Keratinocyte (primary cell): ENCODE measurements around the gene CPNE7. TPM values are rescaled to one million over a fixed set of nuclear protein-coding genes. Genes with fewer than 3 reads are reported as not detected.

Experiments used
- DNase-seq: peaks from one replicate; pipeline ENCODE4 v3.0.0-alpha.2; 2011; ENCODE audit warnings: low read depth, missing footprints, low spot score
- FAIRE-seq: peaks from 2 replicates; lab custom pipeline; 2011; peaks lifted over from hg19 to GRCh38; lab: Jason Lieb, UNC
- H2AFZ ChIP-seq: 2 replicates; pipeline ENCODE4 v1.6.0; 2012; ENCODE audit warnings: low read length, control low read depth, inconsistent platforms; ENCODE audit not compliant: control insufficient read depth
- H3K27ac ChIP-seq: 2 replicates; pipeline ENCODE4 v1.5.1; 2011; ENCODE audit warnings: low read length; ENCODE audit not compliant: control insufficient read depth, insufficient read depth
- H3K27me3 ChIP-seq: 3 replicates; pipeline ENCODE4 v1.6.0; 2011; ENCODE audit warnings: low read length; ENCODE audit not compliant: control insufficient read depth, insufficient read depth; ENCODE audit errors: extremely low read depth
- H3K36me3 ChIP-seq, 2 experiments: 2 replicates in 1 of 2; 3 replicates in 1 of 2; pipeline ENCODE4 v1.5.1; 2011; ENCODE audit warnings: low read length in 2 of 2, mild to moderate bottlenecking in 1 of 2; ENCODE audit not compliant: control insufficient read depth in 2 of 2, insufficient read depth in 2 of 2; ENCODE audit errors: extremely low read depth in 1 of 2
- H3K4me1 ChIP-seq: 3 replicates; pipeline ENCODE4 v1.5.1; 2011; ENCODE audit warnings: low read length; ENCODE audit not compliant: control insufficient read depth, insufficient read depth; ENCODE audit errors: extremely low read depth
- H3K4me2 ChIP-seq: 3 replicates; pipeline ENCODE4 v1.6.0; 2011; ENCODE audit warnings: low read depth, low read length; ENCODE audit not compliant: control insufficient read depth, insufficient read depth; ENCODE audit errors: extremely low read depth
- H3K4me3 ChIP-seq, 3 experiments: fragments of 200-600 bp in 1 of 3; sonication (generic) in 1 of 3; 2 replicates in 2 of 3; 3 replicates in 1 of 3; pipeline ENCODE4 v1.5.1; 2011 to 2016; ENCODE audit warnings: low read length in 3 of 3, mild to moderate bottlenecking in 3 of 3, control low read depth in 2 of 3, inconsistent platforms in 1 of 3, low read depth in 1 of 3, mixed read lengths in 1 of 3, mixed run types in 1 of 3, moderate library complexity in 1 of 3; ENCODE audit not compliant: control insufficient read depth in 2 of 3, insufficient read depth in 2 of 3; ENCODE audit errors: extremely low read depth in 1 of 3
- H3K79me2 ChIP-seq: 2 replicates; pipeline ENCODE4 v1.6.0; 2012; ENCODE audit warnings: low read length; ENCODE audit not compliant: control insufficient read depth, insufficient read depth
- H3K9ac ChIP-seq: 3 replicates; pipeline ENCODE4 v1.6.0; 2011; ENCODE audit warnings: low read length; ENCODE audit not compliant: control insufficient read depth, insufficient read depth; ENCODE audit errors: extremely low read depth
- H3K9me1 ChIP-seq: 3 replicates; pipeline ENCODE4 v1.6.0; 2011; ENCODE audit warnings: low read length; ENCODE audit not compliant: control insufficient read depth, insufficient read depth; ENCODE audit errors: extremely low read depth
- H3K9me3 ChIP-seq: 2 replicates; pipeline ENCODE4 v1.5.1; 2012; ENCODE audit warnings: low read depth, low read length; ENCODE audit not compliant: control insufficient read depth
- H4K20me1 ChIP-seq: 3 replicates; pipeline ENCODE4 v1.6.0; 2011; ENCODE audit warnings: low read length; ENCODE audit not compliant: control insufficient read depth, insufficient read depth; ENCODE audit errors: extremely low read depth
- EZH2 ChIP-seq: IDR thresholded peaks from one replicate; pipeline ENCODE4 v1.6.1; 2012; ENCODE audit warnings: inconsistent platforms, mild to moderate bottlenecking, low read length, moderate library complexity
- dilution Hi-C: fragments of 300-500 bp; cut with MboI; formaldehyde crosslinking; loops from one replicate; pipeline ENCODE4 v1.7.0; 2020; ENCODE audit warnings: low sequenced_read_pairs; ENCODE audit not compliant: extremely low pct_ligation_motif_present
- polyA plus RNA-seq, 5 experiments: library from polyadenylated mRNA; depleted of rRNA in 3 of 5; stranded (reverse) in 3 of 5; stranded (forward) in 1 of 5; unstranded in 1 of 5; fragments of >200 nt; gene quantifications; 1 replicate in 1 of 5; 2 replicates in 3 of 5; 3 replicates in 1 of 5; pipeline versions ENCODE4 v1.2.1 to v1.2.3, GENCODE V29; 2011 to 2012; ENCODE audit warnings: missing spikeins in 2 of 5, low read depth in 1 of 5, low replicate concordance in 1 of 5
- TF ChIP-seq, protein P1 (sequence below), 3 experiments: IDR thresholded peaks in 1 of 3; conservative IDR thresholded peaks in 1 of 3; optimal IDR thresholded peaks in 1 of 3; 2 replicates in 2 of 3; 3 replicates in 1 of 3; pipeline versions ENCODE3 to v1.5.1; 2011; ENCODE audit warnings: low read length in 3 of 3, mild to moderate bottlenecking in 3 of 3, moderate library complexity in 2 of 3, control low read depth in 1 of 3, inconsistent platforms in 1 of 3; ENCODE audit not compliant: insufficient read depth in 2 of 3; ENCODE audit errors: extremely low read depth in 1 of 3

Gene CPNE7
- polyA plus RNA-seq, 1 donor (not counting 4 experiments of a cell fraction or from before 2014, with no cell fraction given), result 9.1 TPM

DNA sequence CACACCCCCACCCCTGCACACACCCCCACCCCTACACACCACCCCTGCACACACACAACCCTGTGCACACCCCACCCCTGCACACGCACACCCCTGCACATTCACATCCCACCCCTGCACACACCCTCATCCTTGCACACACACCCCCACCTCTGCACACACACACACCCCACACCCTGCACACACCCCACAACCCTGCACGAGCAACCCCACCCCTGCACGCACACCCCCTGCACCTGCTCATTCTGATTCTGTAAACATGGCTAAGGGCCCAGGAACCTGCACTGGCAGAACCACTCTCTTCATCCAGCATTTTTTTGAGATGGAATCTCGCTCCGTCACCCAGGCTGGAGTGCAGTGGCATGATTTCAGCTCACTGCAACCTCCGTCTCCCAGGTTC, 63.8 kb downstream of the CPNE7 start:
- Histone ChIP-seq H3K9me3 (no peaks in the 10 kb centered on the region), H3K36me3 (peaks cover 0 to 1% of the 10 kb centered on the region in 2 experiments), H3K4me3 (no peak overlapping the region), H4K20me1 (no peaks in the 10 kb centered on the region), H3K9me1 (no peaks in the 10 kb centered on the region), H3K4me2 (no peak overlapping the region), H3K27ac (no peak overlapping the region), H3K27me3 (peaks cover 6% of the 10 kb centered on the region), H2AFZ (no peak overlapping the region), H3K9ac (no peak overlapping the region), H3K4me1 (no peaks in the 10 kb centered on the region), H3K79me2 (no peaks in the 10 kb centered on the region)
- dilution Hi-C loops, result no loop called here
- no peak for FAIRE-seq
- DNase-seq, result no peak
- TF ChIP-seq, protein P1, sequence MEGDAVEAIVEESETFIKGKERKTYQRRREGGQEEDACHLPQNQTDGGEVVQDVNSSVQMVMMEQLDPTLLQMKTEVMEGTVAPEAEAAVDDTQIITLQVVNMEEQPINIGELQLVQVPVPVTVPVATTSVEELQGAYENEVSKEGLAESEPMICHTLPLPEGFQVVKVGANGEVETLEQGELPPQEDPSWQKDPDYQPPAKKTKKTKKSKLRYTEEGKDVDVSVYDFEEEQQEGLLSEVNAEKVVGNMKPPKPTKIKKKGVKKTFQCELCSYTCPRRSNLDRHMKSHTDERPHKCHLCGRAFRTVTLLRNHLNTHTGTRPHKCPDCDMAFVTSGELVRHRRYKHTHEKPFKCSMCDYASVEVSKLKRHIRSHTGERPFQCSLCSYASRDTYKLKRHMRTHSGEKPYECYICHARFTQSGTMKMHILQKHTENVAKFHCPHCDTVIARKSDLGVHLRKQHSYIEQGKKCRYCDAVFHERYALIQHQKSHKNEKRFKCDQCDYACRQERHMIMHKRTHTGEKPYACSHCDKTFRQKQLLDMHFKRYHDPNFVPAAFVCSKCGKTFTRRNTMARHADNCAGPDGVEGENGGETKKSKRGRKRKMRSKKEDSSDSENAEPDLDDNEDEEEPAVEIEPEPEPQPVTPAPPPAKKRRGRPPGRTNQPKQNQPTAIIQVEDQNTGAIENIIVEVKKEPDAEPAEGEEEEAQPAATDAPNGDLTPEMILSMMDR (optimal IDR thresholded peaks at IDR 0.05 in 1 of 3, IDR thresholded peaks at IDR 0.05 in 1 of 3, conservative IDR thresholded peaks at IDR 0.05 in 1 of 3; ENCODE audit: extremely low read depth in 1 of 3, insufficient read depth in 2 of 3, low read length in 3 of 3), result no peak
- no peak for TF ChIP-seq EZH2

GRCh38 chr16:89641458-89642119, 66.0 kb downstream of the CPNE7 start:
- H3K4me2 ChIP-seq, result no peak overlapping the region
- H4K20me1 ChIP-seq, result no peaks in the 10 kb centered on the region
- H3K27me3 ChIP-seq, result peaks cover 6% of the 10 kb centered on the region
- H3K27ac ChIP-seq, result no peak overlapping the region
- H3K36me3 ChIP-seq, result peaks cover 13 to 15% of the 10 kb centered on the region in 2 experiments
- dilution Hi-C loops, result no loop called here
- peaks cover 3% of the 10 kb centered on the region for H3K4me1 ChIP-seq
- FAIRE-seq (no peak), DNase-seq (no peak)
- H3K9me1 ChIP-seq, result no peaks in the 10 kb centered on the region
- H2AFZ ChIP-seq, result no peak overlapping the region
- H3K9me3 ChIP-seq, result no peaks in the 10 kb centered on the region
- no peak overlapping the region for H3K9ac ChIP-seq
- H3K4me3 ChIP-seq, result no peak overlapping the region
- no peaks in the 10 kb centered on the region for H3K79me2 ChIP-seq
- no peak for TF ChIP-seq EZH2
- TF ChIP-seq, protein P1 (optimal IDR thresholded peaks at IDR 0.05 in 1 of 3, IDR thresholded peaks at IDR 0.05 in 1 of 3, conservative IDR thresholded peaks at IDR 0.05 in 1 of 3; ENCODE audit: extremely low read depth in 1 of 3, insufficient read depth in 2 of 3, low read length in 3 of 3), result no peak
